ENCODE data around the gene TBC1D14.

Gene TBC1D14

DNA sequence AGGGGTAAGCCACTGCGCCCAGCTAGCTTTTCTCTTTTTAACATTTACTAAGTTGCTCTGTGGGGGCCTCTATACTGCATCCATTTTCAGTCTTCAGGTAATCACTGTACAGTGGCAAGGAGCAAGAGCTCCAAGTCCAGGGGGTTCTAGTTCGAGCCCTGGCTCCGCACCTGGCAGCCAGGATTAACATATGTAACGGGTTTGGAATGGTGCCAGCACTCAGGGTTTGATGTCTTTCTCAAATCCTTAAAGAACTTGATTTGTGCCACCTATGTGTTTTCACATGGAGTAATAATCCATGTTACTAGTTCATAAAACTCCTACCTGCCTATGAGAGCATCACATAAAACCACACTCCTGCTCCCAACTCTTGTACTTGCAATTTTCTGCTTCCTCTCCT is 153.7 kb downstream of the TBC1D14 start:
- Histone ChIP-seq H3K23ac (ENCODE audit: low read length) (no peak overlapping the region), H3K4me3 (ENCODE audit: low read depth, low read length) (no peak overlapping the region), H3K18ac (ENCODE audit: low read length) (no peak overlapping the region), H3K36me3 (ENCODE audit: control insufficient read depth in 1 of 2, insufficient read depth in 2 of 2, low read length in 2 of 2) (peaks cover 32 to 38% of the 10 kb centered on the region in 2 experiments), H2AFZ (ENCODE audit: insufficient read depth, low read length, poor library complexity) (no peak overlapping the region), H3K4me1 (ENCODE audit: control insufficient read depth in 1 of 2, insufficient read depth in 2 of 2, low read length in 2 of 2) (peaks cover 3% of the 10 kb centered on the region in 2 experiments), H3K9ac (ENCODE audit: low read length) (no peak overlapping the region), H3K14ac (ENCODE audit: low read length) (no peak overlapping the region), H2BK120ac (ENCODE audit: insufficient read depth, low read length, poor library complexity) (no peak overlapping the region), H2AK5ac (ENCODE audit: low read length) (no peak overlapping the region), H3K27ac (ENCODE audit: low read depth, low read length) (no peak overlapping the region), H3K4ac (ENCODE audit: low read depth, low read length) (no peak overlapping the region), H2BK5ac (ENCODE audit: low read depth, low read length, poor library complexity) (no peak overlapping the region), H3K79me2 (ENCODE audit: control insufficient read depth, insufficient read depth, low read length, poor library complexity) (peaks cover 12% of the 10 kb centered on the region), H3K79me1 (ENCODE audit: low read length) (peaks cover 7% of the 10 kb centered on the region), H4K91ac (ENCODE audit: low read depth, low read length) (no peak overlapping the region), H3K9me3 (ENCODE audit: insufficient read depth, low read depth, low read length) (peaks cover 2% of the 10 kb centered on the region), H4K8ac (ENCODE audit: low read depth, low read length) (no peak overlapping the region), H4K12ac (ENCODE audit: low read depth, low read length) (no peak overlapping the region), H2BK12ac (ENCODE audit: low read length) (no peak overlapping the region), H3K27me3 (ENCODE audit: insufficient read depth, low read length) (no peaks in the 10 kb centered on the region), H3K4me2 (ENCODE audit: low read length) (no peak overlapping the region)
- WGBS (ENCODE audit: extremely low coverage, insufficient coverage, insufficient read length): no CpG with 5 or more reads among the region's 4 CpGs
- DNase-seq: no peak

GRCh38 chr4:7066006-7066405 is 156.4 kb downstream of the TBC1D14 start:
- Histone ChIP-seq H3K4me2 (ENCODE audit: low read length) (no peak overlapping the region), H4K8ac (ENCODE audit: low read depth, low read length) (no peak overlapping the region), H2AFZ (ENCODE audit: insufficient read depth, low read length, poor library complexity) (no peak overlapping the region), H3K36me3 (ENCODE audit: control insufficient read depth in 1 of 2, insufficient read depth in 2 of 2, low read length in 2 of 2) (peaks cover 19 to 25% of the 10 kb centered on the region in 2 experiments), H3K18ac (ENCODE audit: low read length) (no peak overlapping the region), H3K23ac (ENCODE audit: low read length) (no peak overlapping the region), H4K91ac (ENCODE audit: low read depth, low read length) (no peak overlapping the region), H3K4ac (ENCODE audit: low read depth, low read length) (peak overlapping the region; percentile 60), H3K14ac (ENCODE audit: low read length) (no peak overlapping the region), H3K79me1 (ENCODE audit: low read length) (peaks cover 8% of the 10 kb centered on the region), H2BK120ac (ENCODE audit: insufficient read depth, low read length, poor library complexity) (no peak overlapping the region), H4K12ac (ENCODE audit: low read depth, low read length) (no peak overlapping the region), H3K4me3 (ENCODE audit: low read depth, low read length) (no peak overlapping the region), H2BK5ac (ENCODE audit: low read depth, low read length, poor library complexity) (no peak overlapping the region), H3K79me2 (ENCODE audit: control insufficient read depth, insufficient read depth, low read length, poor library complexity) (peaks cover 14% of the 10 kb centered on the region), H3K4me1 (ENCODE audit: control insufficient read depth in 1 of 2, insufficient read depth in 2 of 2, low read length in 2 of 2) (peaks cover 7% of the 10 kb centered on the region in 2 experiments), H2AK5ac (ENCODE audit: low read length) (no peak overlapping the region), H3K9ac (ENCODE audit: low read length) (no peak overlapping the region), H2BK12ac (ENCODE audit: low read length) (no peak overlapping the region), H3K9me3 (ENCODE audit: insufficient read depth, low read depth, low read length) (peaks cover 2% of the 10 kb centered on the region), H3K27ac (ENCODE audit: low read depth, low read length) (no peak overlapping the region), H3K27me3 (ENCODE audit: insufficient read depth, low read length) (no peaks in the 10 kb centered on the region)
- DNase-seq: no peak
- WGBS (ENCODE audit: extremely low coverage, insufficient coverage, insufficient read length): no CpG with 5 or more reads among the region's 11 CpGs

GRCh38 chr4:7066493-7066892 is 156.9 kb downstream of the TBC1D14 start:
- H3K79me1 ChIP-seq (ENCODE audit: low read length): peaks cover 8% of the 10 kb centered on the region
- H3K4me3 ChIP-seq (ENCODE audit: low read depth, low read length): no peak overlapping the region
- no peak overlapping the region for H4K91ac ChIP-seq (ENCODE audit: low read depth, low read length)
- no peak for DNase-seq
- H3K36me3 ChIP-seq (ENCODE audit: control insufficient read depth in 1 of 2, insufficient read depth in 2 of 2, low read length in 2 of 2): peaks cover 17 to 21% of the 10 kb centered on the region in 2 experiments
- H3K27me3 ChIP-seq (ENCODE audit: insufficient read depth, low read length): no peaks in the 10 kb centered on the region
- peak overlapping the region; percentile 64 for H3K4ac ChIP-seq (ENCODE audit: low read depth, low read length)
- no peak overlapping the region for H3K14ac ChIP-seq (ENCODE audit: low read length)
- H3K18ac ChIP-seq (ENCODE audit: low read length): no peak overlapping the region
- no peak overlapping the region for H2BK120ac ChIP-seq (ENCODE audit: insufficient read depth, low read length, poor library complexity)
- WGBS (ENCODE audit: extremely low coverage, insufficient coverage, insufficient read length): no CpG with 5 or more reads among the region's 4 CpGs
- H3K79me2 ChIP-seq (ENCODE audit: control insufficient read depth, insufficient read depth, low read length, poor library complexity): peaks cover 14% of the 10 kb centered on the region
- peak overlapping the region; percentile 95 for H3K4me2 ChIP-seq (ENCODE audit: low read length)
- peaks cover 7% of the 10 kb centered on the region in 2 experiments for H3K4me1 ChIP-seq (ENCODE audit: control insufficient read depth in 1 of 2, insufficient read depth in 2 of 2, low read length in 2 of 2)
- H3K27ac ChIP-seq (ENCODE audit: low read depth, low read length): no peak overlapping the region
- peaks cover 2% of the 10 kb centered on the region for H3K9me3 ChIP-seq (ENCODE audit: insufficient read depth, low read depth, low read length)
- H2BK12ac ChIP-seq (ENCODE audit: low read length): no peak overlapping the region
- H4K12ac ChIP-seq (ENCODE audit: low read depth, low read length): no peak overlapping the region
- H4K8ac ChIP-seq (ENCODE audit: low read depth, low read length): no peak overlapping the region
- no peak overlapping the region for H3K23ac ChIP-seq (ENCODE audit: low read length)
- no peak overlapping the region for H3K9ac ChIP-seq (ENCODE audit: low read length)
- no peak overlapping the region for H2BK5ac ChIP-seq (ENCODE audit: low read depth, low read length, poor library complexity)
- no peak overlapping the region for H2AFZ ChIP-seq (ENCODE audit: insufficient read depth, low read length, poor library complexity)
- H2AK5ac ChIP-seq (ENCODE audit: low read length): no peak overlapping the region

GRCh38 chr4:7067126-7067451 is 157.5 kb downstream of the TBC1D14 start:
- Histone ChIP-seq H4K8ac (ENCODE audit: low read depth, low read length) (no peak overlapping the region), H3K23ac (ENCODE audit: low read length) (no peak overlapping the region), H3K36me3 (ENCODE audit: control insufficient read depth in 1 of 2, insufficient read depth in 2 of 2, low read length in 2 of 2) (peaks cover 11 to 15% of the 10 kb centered on the region in 2 experiments), H2BK5ac (ENCODE audit: low read depth, low read length, poor library complexity) (no peak overlapping the region), H3K79me2 (ENCODE audit: control insufficient read depth, insufficient read depth, low read length, poor library complexity) (peaks cover 14% of the 10 kb centered on the region), H2BK120ac (ENCODE audit: insufficient read depth, low read length, poor library complexity) (no peak overlapping the region), H3K27ac (ENCODE audit: low read depth, low read length) (no peak overlapping the region), H3K4me1 (ENCODE audit: control insufficient read depth in 1 of 2, insufficient read depth in 2 of 2, low read length in 2 of 2) (peaks cover 7% of the 10 kb centered on the region in 2 experiments), H3K14ac (ENCODE audit: low read length) (no peak overlapping the region), H3K18ac (ENCODE audit: low read length) (peak overlapping the region; percentile 17), H3K9me3 (ENCODE audit: insufficient read depth, low read depth, low read length) (no peaks in the 10 kb centered on the region), H4K12ac (ENCODE audit: low read depth, low read length) (peak overlapping the region; percentile 3), H3K4me3 (ENCODE audit: low read depth, low read length) (peak overlapping the region; percentile 98), H3K4me2 (ENCODE audit: low read length) (peak overlapping the region; percentile 95), H3K27me3 (ENCODE audit: insufficient read depth, low read length) (no peaks in the 10 kb centered on the region), H3K4ac (ENCODE audit: low read depth, low read length) (peak overlapping the region; percentile 67), H2BK12ac (ENCODE audit: low read length) (no peak overlapping the region), H3K9ac (ENCODE audit: low read length) (peak overlapping the region; percentile 94), H3K79me1 (ENCODE audit: low read length) (peaks cover 8% of the 10 kb centered on the region), H2AFZ (ENCODE audit: insufficient read depth, low read length, poor library complexity) (peak overlapping the region; percentile 4), H2AK5ac (ENCODE audit: low read length) (no peak overlapping the region), H4K91ac (ENCODE audit: low read depth, low read length) (no peak overlapping the region)
- WGBS (ENCODE audit: extremely low coverage, insufficient coverage, insufficient read length): no CpG with 5 or more reads among the region's 13 CpGs
- no peak for DNase-seq

Data from trophoblast cell (in vitro differentiated cells and primary cell).